Fibroblast of lung (primary cell): ENCODE results near the gene NCOA1. TPM values are rescaled to one million over a fixed set of nuclear protein-coding genes. Genes with fewer than 3 reads are reported as not detected.
A peak's percentile ranks its signal among the peaks of the same experiment; 100 is the strongest.

ENCODE experiments used
- DNase-seq, 2 donors: peaks; one replicate each; pipeline versions ENCODE4 v3.0.0 to v3.0.0-alpha.2; 2010; ENCODE audit warnings: low read depth in 2 of 2
- H2AFZ ChIP-seq: 2 replicates; pipeline ENCODE4 v1.5.1; 2012; ENCODE audit warnings: low read length, control low read depth, inconsistent platforms
- H3K27ac ChIP-seq: 2 replicates; pipeline ENCODE4 v1.5.1; 2011; ENCODE audit warnings: low read length, control low read depth; ENCODE audit not compliant: insufficient read depth
- H3K27me3 ChIP-seq: 2 replicates; pipeline ENCODE4 v1.5.1; 2011; ENCODE audit warnings: mild to moderate bottlenecking, low read length; ENCODE audit not compliant: control insufficient read depth, insufficient read depth
- H3K36me3 ChIP-seq: 2 replicates; pipeline ENCODE4 v1.5.1; 2011; ENCODE audit warnings: low read length; ENCODE audit not compliant: control insufficient read depth, insufficient read depth
- H3K4me1 ChIP-seq: 2 replicates; pipeline ENCODE4 v1.5.1; 2011; ENCODE audit warnings: low read length; ENCODE audit not compliant: control insufficient read depth, insufficient read depth; ENCODE audit errors: extremely low read depth
- H3K4me2 ChIP-seq: 2 replicates; pipeline ENCODE4 v1.5.1; 2011; ENCODE audit warnings: low read length, control low read depth; ENCODE audit not compliant: insufficient read depth; ENCODE audit errors: extremely low read depth
- H3K4me3 ChIP-seq, 4 experiments: fragments of 200-600 bp in 1 of 4; sonication (generic) in 1 of 4; replicated peaks in 1 of 4; 2 replicates each; pipeline ENCODE4 v1.5.1; 2011 to 2016; ENCODE audit warnings: low read length in 4 of 4, low read depth in 3 of 4, mild to moderate bottlenecking in 3 of 4, control low read depth in 2 of 4, inconsistent platforms in 1 of 4, mixed read lengths in 1 of 4; ENCODE audit not compliant: insufficient read depth in 1 of 4; ENCODE audit errors: control extremely low read depth in 1 of 4
- H3K79me2 ChIP-seq: 2 replicates; pipeline ENCODE4 v1.5.1; 2012; ENCODE audit warnings: mild to moderate bottlenecking, low read length, inconsistent platforms; ENCODE audit not compliant: control insufficient read depth, insufficient read depth
- H3K9ac ChIP-seq: 2 replicates; pipeline ENCODE4 v1.5.1; 2011; ENCODE audit warnings: mild to moderate bottlenecking, low read length, control low read depth; ENCODE audit not compliant: insufficient read depth
- H3K9me3 ChIP-seq: 2 replicates; pipeline ENCODE4 v1.5.1; 2012; ENCODE audit warnings: low read depth, low read length; ENCODE audit not compliant: control insufficient read depth, insufficient read depth
- H4K20me1 ChIP-seq: 2 replicates; pipeline ENCODE4 v1.5.1; 2011; ENCODE audit warnings: low read length; ENCODE audit not compliant: control insufficient read depth, insufficient read depth; ENCODE audit errors: extremely low read depth
- EZH2 ChIP-seq: IDR thresholded peaks from 2 replicates; pipeline ENCODE4 v1.5.1; 2012; ENCODE audit warnings: low read length, control low read depth, mild to moderate bottlenecking; ENCODE audit errors: missing control alignments
- polyA plus RNA-seq, 2 donors: library from polyadenylated mRNA; depleted of rRNA in 1 of 2; stranded (reverse) in 1 of 2; unstranded in 1 of 2; fragments of >200 nt; gene quantifications; 2 replicates each; pipeline ENCODE4 v1.2.1, GENCODE V29; 2011 to 2012; ENCODE audit warnings: missing spikeins in 1 of 2
- total RNA-seq: library from RNA; depleted of rRNA; stranded (reverse); fragments of >200 nt; gene quantifications from 2 replicates; pipeline ENCODE4 v1.2.1, GENCODE V29; 2014
- TF ChIP-seq, protein P1 (sequence below), 2 donors: IDR thresholded peaks in 1 of 2; conservative IDR thresholded peaks in 1 of 2; 1 replicate in 1 of 2; 2 replicates in 1 of 2; pipeline ENCODE4 v1.5.1; 2011 to 2012; ENCODE audit warnings: low read length in 2 of 2, control low read depth in 1 of 2, inconsistent platforms in 1 of 2, low read depth in 1 of 2, mild to moderate bottlenecking in 1 of 2

NCOA1 gene
- total and polyA plus RNA-seq, 2 donors (not counting 1 experiment from before 2014, with no cell fraction given), result 15.5 to 19.8 TPM

DNA sequence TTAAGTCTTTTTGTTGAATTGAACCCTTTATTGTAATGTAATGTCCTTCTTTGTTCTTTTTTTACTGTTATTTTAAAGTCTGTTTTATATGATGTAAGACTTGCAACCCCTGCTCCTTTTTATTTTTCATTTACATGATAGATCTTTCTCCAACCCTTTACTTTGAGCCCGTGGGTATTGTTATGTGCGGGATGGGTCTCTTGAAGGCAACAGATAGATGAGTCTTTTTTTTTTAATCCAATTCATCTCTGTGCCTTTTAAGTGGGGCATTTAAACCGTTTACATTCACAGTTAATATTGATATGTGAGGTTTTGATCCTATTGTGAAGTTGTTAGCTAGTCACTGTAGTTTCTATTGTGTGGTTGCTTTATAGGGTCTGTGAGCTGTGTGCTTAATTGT is 120.6 kb downstream of the NCOA1 start:
- no peak for DNase-seq
- Histone ChIP-seq H4K20me1 (no peaks in the 10 kb centered on the region), H3K9ac (no peak overlapping the region), H2AFZ (no peak overlapping the region), H3K4me1 (no peaks in the 10 kb centered on the region), H3K27me3 (no peaks in the 10 kb centered on the region), H3K4me2 (no peak overlapping the region), H3K27ac (no peak overlapping the region), H3K4me3 (no peak overlapping the region), H3K9me3 (no peaks in the 10 kb centered on the region), H3K79me2 (no peaks in the 10 kb centered on the region), H3K36me3 (no peaks in the 10 kb centered on the region)
- TF ChIP-seq, protein P1, sequence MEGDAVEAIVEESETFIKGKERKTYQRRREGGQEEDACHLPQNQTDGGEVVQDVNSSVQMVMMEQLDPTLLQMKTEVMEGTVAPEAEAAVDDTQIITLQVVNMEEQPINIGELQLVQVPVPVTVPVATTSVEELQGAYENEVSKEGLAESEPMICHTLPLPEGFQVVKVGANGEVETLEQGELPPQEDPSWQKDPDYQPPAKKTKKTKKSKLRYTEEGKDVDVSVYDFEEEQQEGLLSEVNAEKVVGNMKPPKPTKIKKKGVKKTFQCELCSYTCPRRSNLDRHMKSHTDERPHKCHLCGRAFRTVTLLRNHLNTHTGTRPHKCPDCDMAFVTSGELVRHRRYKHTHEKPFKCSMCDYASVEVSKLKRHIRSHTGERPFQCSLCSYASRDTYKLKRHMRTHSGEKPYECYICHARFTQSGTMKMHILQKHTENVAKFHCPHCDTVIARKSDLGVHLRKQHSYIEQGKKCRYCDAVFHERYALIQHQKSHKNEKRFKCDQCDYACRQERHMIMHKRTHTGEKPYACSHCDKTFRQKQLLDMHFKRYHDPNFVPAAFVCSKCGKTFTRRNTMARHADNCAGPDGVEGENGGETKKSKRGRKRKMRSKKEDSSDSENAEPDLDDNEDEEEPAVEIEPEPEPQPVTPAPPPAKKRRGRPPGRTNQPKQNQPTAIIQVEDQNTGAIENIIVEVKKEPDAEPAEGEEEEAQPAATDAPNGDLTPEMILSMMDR (conservative IDR thresholded peaks at IDR 0.05 in 1 of 2, IDR thresholded peaks at IDR 0.05 in 1 of 2; ENCODE audit: low read depth in 1 of 2, low read length in 2 of 2), result no peak
- no peak for TF ChIP-seq EZH2

DNA sequence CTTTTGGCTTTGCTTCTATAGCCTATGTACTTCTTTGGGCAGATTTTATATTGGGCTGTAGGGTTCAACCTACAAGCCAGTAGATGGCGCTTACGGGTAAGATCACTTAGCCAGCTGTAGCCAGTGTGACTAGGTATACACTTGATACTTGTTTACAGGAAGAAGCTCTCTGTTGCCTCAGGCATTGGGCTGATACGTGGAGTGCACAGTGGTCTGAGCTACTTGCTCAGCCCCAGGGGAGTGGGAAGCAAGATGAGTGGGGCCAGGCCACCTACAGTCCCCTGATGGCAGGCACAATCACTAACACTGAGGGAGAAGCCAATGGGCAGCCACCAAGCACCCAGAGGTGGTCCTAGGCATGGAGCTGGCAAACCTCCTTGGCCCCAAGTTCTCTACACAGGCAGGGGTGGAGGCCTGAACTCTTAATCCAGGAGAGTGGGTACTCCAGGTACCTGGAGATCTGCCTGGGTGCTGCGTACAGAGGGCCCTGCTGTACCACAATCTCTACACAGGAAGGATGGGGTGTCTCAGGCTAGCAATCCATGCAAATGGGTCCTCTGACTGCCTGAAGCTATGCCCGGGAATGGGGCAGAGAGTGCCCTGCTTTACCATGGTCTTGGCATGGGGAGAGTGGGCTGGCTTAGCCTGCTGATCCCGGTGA is 122.2 kb downstream of the NCOA1 start:
- no peak overlapping the region for H2AFZ ChIP-seq

DNA sequence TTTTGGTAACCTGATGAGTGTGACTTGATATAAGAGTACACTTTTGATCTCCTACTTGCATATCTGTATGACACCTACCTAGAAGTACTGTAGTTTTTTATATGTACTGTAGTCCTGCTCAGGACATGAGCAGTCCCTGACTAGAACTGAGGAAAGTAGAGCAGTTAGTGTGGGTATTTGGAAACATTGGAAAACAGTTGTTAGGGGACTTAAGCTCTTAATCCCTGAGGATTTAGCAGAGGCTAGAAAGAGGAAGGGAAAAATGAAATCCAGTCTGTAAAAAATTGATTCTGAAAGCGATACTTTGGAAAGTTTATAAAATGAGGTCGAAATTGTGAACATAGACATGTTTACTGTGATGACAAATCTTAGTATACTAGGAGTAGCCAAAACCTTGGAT is 125.6 kb downstream of the NCOA1 start:
- no peak overlapping the region for H2AFZ ChIP-seq
- H3K79me2 ChIP-seq, result no peaks in the 10 kb centered on the region
- no peak for DNase-seq
- H3K27ac ChIP-seq, result no peak overlapping the region
- no peak overlapping the region for H3K9ac ChIP-seq
- no peak for TF ChIP-seq EZH2
- TF ChIP-seq, protein P1 (conservative IDR thresholded peaks at IDR 0.05 in 1 of 2, IDR thresholded peaks at IDR 0.05 in 1 of 2; ENCODE audit: low read depth in 1 of 2, low read length in 2 of 2), result no peak
- no peak overlapping the region for H3K4me3 ChIP-seq
- H3K36me3 ChIP-seq, result no peaks in the 10 kb centered on the region
- no peaks in the 10 kb centered on the region for H3K4me1 ChIP-seq
- H3K9me3 ChIP-seq, result no peaks in the 10 kb centered on the region
- H4K20me1 ChIP-seq, result no peaks in the 10 kb centered on the region
- H3K4me2 ChIP-seq, result no peak overlapping the region
- H3K27me3 ChIP-seq, result no peaks in the 10 kb centered on the region

More for the DNA sequence above, 122.2 kb downstream of the NCOA1 start:
- Histone ChIP-seq H3K4me2 (no peak overlapping the region), H3K27me3 (no peaks in the 10 kb centered on the region), H3K27ac (no peak overlapping the region), H3K79me2 (no peaks in the 10 kb centered on the region), H3K4me1 (no peaks in the 10 kb centered on the region), H3K9me3 (no peaks in the 10 kb centered on the region), H4K20me1 (no peaks in the 10 kb centered on the region), H3K9ac (no peak overlapping the region), H3K4me3 (no peak overlapping the region), H3K36me3 (no peaks in the 10 kb centered on the region)
- peak; percentile 25 to 65 for DNase-seq
- TF ChIP-seq, protein P1 (conservative IDR thresholded peaks at IDR 0.05 in 1 of 2, IDR thresholded peaks at IDR 0.05 in 1 of 2; ENCODE audit: low read depth in 1 of 2, low read length in 2 of 2), result peak; percentile 35 to 57
- TF ChIP-seq EZH2, result no peak
